ENCODE measurements around the gene NTM.

DNA sequence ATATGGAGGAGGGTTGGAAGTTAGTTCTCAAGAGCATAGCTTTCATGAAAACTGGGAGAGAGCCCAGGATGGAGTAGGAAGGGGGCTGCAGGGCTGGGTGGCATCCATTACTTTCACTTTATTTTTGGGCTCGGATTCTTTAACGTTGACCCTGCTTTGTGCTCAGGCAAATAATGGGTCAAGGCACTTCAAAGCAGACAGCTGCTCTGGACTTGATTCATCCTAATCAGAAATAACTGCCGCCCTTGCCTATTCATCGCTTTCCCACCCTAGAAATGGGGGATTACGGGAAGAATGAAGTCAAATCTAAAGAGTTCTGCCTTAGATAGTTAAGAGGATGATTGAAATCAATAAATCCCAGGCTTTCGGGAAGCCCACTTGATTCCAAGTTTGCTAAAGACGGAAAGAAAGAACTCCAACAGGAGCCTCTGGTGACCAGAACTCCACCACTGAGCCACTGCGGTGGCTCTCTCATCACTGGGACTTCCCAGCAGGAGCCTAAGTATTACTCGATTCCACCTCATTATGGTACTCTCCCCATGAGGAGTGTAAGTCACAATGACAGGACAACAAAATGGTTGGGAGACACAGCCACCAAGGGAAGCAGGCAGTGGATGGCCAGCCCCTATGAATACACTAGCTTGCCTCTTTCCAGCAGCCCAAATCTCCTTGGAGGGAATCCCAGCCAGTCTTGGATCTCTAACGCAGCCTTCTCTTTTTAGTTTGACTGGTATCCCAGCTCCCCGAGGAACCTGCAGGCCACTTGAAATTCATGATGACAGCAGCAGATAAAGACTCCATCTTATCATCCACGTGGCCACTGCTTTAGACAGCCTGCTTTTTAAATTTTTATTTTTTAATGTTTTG lies 815.5 kb downstream of the NTM start:
- TF ChIP-seq, protein P1, sequence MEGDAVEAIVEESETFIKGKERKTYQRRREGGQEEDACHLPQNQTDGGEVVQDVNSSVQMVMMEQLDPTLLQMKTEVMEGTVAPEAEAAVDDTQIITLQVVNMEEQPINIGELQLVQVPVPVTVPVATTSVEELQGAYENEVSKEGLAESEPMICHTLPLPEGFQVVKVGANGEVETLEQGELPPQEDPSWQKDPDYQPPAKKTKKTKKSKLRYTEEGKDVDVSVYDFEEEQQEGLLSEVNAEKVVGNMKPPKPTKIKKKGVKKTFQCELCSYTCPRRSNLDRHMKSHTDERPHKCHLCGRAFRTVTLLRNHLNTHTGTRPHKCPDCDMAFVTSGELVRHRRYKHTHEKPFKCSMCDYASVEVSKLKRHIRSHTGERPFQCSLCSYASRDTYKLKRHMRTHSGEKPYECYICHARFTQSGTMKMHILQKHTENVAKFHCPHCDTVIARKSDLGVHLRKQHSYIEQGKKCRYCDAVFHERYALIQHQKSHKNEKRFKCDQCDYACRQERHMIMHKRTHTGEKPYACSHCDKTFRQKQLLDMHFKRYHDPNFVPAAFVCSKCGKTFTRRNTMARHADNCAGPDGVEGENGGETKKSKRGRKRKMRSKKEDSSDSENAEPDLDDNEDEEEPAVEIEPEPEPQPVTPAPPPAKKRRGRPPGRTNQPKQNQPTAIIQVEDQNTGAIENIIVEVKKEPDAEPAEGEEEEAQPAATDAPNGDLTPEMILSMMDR (IDR thresholded peaks at IDR 0.05; ENCODE audit: extremely low read depth in 1 of 2, insufficient read depth in 1 of 2, low read depth in 1 of 2, low read length in 2 of 2) = no peak
- TF ChIP-seq MYC (IDR thresholded peaks at IDR 0.05; ENCODE audit: low read depth, low read length) (no peak), EZH2 (IDR thresholded peaks at IDR 0.05; ENCODE audit: borderline replicate concordance, low read depth, low read length, severe bottlenecking) (no peak), POLR2A (IDR thresholded peaks at IDR 0.05; ENCODE audit: low read depth, low read length) (no peak), JUN (IDR thresholded peaks at IDR 0.05; ENCODE audit: borderline replicate concordance, insufficient read depth, insufficient read length, low read depth) (no peak), POLR2AphosphoS5 (IDR thresholded peaks at IDR 0.05; ENCODE audit: insufficient read depth, low read depth, low read length) (no peak), FOS (IDR thresholded peaks at IDR 0.05; ENCODE audit: borderline replicate concordance, insufficient read depth, low read length) (no peak)
- TF ChIP-seq, protein P2, sequence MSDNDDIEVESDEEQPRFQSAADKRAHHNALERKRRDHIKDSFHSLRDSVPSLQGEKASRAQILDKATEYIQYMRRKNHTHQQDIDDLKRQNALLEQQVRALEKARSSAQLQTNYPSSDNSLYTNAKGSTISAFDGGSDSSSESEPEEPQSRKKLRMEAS (IDR thresholded peaks at IDR 0.05; ENCODE audit: insufficient read depth, insufficient read length) = no peak

Measured in endothelial cell of umbilical vein (primary cell).